Left ventricle myocardium superior (tissue), 1 donor: ENCODE measurements around the gene GNB1. TPM values are rescaled to one million over a fixed set of nuclear protein-coding genes. Genes with fewer than 3 reads are reported as not detected.

Source experiments
- ATAC-seq: fragments of 200-7000 bp; cut with Tn5 transposase; one replicate; pipeline ENCODE4 v1.9.1; 2020; ENCODE audit warnings: mild to moderate bottlenecking, moderate library complexity
- DNase-seq: peaks from one replicate; pipeline ENCODE4 v3.0.0-alpha.2; 2020
- intact Hi-C: fragments of 100-400 bp; cut with micrococcal nuclease; formaldehyde crosslinking; loops from one replicate; pipeline ENCODE4 v1.11.0; 2022
- total RNA-seq: library from RNA; stranded (reverse); fragmentation: NEBNext Ultra II Directional; extraction: Animal tissue kit (Norgen Biotek cat#: 25700); gene quantifications from one replicate; pipeline ENCODE4 v1.2.1, GENCODE V29; 2021
- donor health status: DM: no; HTN: yes; CAD: no; lungs with severe emphysema.

GNB1 gene
- total RNA-seq, 1 donor from 2014 or later: 172 TPM

DNA sequence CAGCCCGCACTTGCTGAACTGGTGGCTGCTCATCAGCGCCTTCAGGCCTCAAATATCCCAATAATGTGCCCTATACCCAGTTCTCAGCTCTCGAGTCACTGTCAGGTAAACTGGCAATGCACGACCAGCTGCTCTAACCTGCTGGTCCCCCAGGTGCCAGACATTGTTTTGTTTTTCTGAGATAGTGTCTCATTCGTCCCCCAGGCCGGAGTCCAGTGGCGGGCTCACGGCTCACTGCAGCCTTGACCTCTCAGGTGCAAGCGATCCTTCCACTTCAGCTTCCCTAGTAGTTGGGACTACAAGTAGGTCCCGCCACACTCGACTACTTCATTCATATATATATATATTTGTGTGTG lies 111.6 kb downstream of the GNB1 start:
- DNase-seq (no peak), ATAC-seq (no peak)
- intact Hi-C loops: loop anchor here (10.0 kb wide), 1 partner anchor 116 kb away; the partner anchor contains the start of gene GNB1

GRCh38 chr1:1778663-1779319 lies 112.1 kb downstream of the GNB1 start:
- intact Hi-C loops: loop anchor here (10.0 kb wide), 1 partner anchor 116 kb away; the partner anchor contains the start of gene GNB1
- ATAC-seq (peak; percentile 37), DNase-seq (peak; percentile 86)

DNA sequence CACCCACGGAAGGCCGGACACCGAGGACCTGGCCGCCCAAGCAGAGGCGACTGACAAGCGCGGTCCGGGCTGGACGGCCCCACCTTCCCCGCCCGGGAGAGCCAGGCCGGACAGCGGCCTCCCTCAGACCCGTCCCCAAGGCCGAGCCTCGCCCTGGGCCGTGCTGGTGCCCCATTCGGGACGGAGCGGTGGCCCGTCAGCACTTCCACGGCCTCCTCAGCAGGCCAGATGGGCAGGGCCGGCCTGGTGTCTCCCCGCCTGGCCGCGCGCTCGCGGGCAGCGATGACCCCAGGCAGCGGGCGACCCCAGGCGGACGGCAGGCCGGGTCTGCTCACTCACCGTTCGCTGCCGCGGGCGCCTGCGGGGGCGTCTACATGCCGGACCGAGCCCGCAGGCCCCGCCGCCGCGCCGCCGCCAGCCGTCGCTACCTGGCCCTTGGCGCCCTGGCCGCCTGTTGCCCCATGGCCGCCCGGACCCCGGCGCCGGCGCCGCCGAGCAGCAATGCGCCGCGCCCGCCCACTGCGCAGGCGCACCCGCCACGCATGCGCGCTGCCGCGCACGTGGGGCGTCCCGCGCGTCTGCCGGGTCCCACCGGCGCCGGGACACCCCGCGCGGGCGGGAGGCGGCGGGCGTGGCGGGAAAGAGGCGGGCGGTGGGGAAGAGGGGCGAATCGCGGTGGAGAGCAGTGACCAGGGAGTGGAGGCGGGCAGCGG lies 112.8 kb downstream of the GNB1 start, which contains the start of gene NADK:
TSS of gene NADK (minus strand) at position 521 of the 713 bp plus-strand sequence. CDS start 13,064 bp downstream, outside the sequence.
- intact Hi-C loops: loop anchor here (10.0 kb wide), 1 partner anchor 117 kb away; the partner anchor contains the start of gene GNB1
- peak; percentile 87 for DNase-seq
- peak; percentile 68 for ATAC-seq

GRCh38 chr1:1777583-1777899 lies 113.3 kb downstream of the GNB1 start:
- peak; percentile 63 for DNase-seq
- intact Hi-C loops: loop anchor here (10.0 kb wide), 1 partner anchor 117 kb away; the partner anchor contains the start of gene GNB1

GRCh38 chr1:1776672-1777582 lies 114.0 kb downstream of the GNB1 start:
- intact Hi-C loops: loop anchor here (10.0 kb wide), 1 partner anchor 118 kb away; the partner anchor contains the start of gene GNB1
- no peak for ATAC-seq
- DNase-seq: no peak

More at GRCh38 chr1:1777583-1777899, 113.3 kb downstream of the GNB1 start:
- ATAC-seq: peak; percentile 56

- ATAC-seq (no peak), DNase-seq (no peak)
- intact Hi-C loops: loop anchor here (10.0 kb wide), 1 partner anchor 119 kb away; the partner anchor contains the start of gene GNB1
These were observed 115.3 kb downstream of the GNB1 start for GRCh38 chr1:1775327-1776226.

DNA sequence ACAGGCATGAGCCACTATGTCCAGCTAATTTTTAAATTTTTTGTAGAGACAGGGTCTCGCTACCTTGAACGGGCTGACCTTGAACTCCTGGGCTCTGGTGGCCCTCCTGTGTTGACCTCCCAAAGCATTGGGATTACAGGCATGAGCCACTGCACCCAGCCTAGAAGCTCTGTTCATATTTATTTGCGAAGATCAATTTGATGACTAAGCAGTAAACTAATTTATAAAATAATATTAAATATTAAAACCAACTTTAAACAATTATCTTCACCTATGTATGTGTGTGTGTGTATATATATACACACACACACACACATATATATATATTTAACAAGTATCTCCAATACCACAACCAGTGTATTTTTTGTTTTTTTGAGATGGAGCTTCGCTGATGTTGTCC lies 117.0 kb downstream of the GNB1 start:
- intact Hi-C loops: loop anchor here (10.0 kb wide), 1 partner anchor 121 kb away; the partner anchor contains the start of gene GNB1
- DNase-seq (no peak), ATAC-seq (no peak)

- intact Hi-C loops: loop anchor here (10.0 kb wide), 1 partner anchor 124 kb away; the partner anchor contains the start of gene GNB1
- no peak for ATAC-seq
- DNase-seq: no peak
These were observed 119.8 kb downstream of the GNB1 start for GRCh38 chr1:1771096-1771495.

DNA sequence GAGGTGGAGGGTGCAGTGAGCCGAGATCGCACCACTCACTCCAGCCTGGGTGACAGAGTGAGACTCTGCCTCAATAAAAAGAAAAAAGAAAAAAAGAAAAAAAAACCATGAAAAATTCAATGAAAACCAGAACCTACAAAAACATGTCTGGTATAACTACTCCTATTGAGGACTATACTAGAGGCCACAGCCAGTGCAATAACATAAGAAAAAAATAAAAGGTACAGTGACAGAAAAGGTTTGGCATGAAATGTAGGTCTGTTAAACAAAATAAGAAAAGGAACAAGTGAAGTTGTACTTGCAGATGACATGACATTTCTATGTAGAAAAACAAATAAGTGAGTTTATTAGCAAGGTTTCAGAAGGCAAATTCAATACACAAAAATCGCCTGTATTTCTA lies 120.8 kb downstream of the GNB1 start:
- intact Hi-C loops: loop anchor here (10.0 kb wide), 1 partner anchor 125 kb away; the partner anchor contains the start of gene GNB1
- ATAC-seq (no peak), DNase-seq (no peak)

DNA sequence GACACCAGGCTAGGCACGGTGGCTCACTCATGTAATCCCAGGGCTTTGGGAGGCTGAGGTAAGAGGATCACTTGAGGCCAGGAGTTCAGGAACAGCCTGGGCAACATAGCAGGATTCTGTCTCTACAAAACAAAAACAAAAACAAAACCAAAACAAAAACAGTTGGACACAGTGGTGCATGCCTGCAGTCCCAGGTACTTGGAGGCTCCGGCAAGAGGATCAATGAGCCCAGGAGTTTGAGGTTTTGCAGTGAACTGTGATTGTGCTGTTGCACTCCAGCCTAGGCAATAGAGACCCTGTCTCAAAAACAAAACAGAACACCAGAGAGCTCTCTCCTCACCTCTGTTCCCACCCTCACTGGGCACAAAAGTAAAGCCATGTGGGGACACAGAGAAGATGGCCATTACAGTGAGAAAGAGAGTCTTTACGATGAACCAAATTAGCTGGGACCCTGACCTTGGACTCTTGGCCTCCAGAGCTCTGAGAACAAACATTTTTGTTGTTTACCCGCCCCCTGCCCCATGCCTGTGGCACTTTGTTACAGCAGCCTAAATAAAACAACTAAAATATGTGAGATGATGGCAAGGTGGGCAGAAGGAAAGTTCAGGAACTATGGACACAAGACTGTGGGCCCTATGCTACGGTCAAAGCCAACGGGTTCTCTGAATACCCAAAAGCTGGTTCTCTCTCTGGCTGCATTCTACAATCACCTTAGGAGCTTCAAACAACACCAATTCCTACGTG lies 122.5 kb downstream of the GNB1 start:
- ATAC-seq: no peak
- no peak for DNase-seq
- intact Hi-C loops: no loop called here

GRCh38 chr1:1764876-1765470 lies 125.9 kb downstream of the GNB1 start:
- ATAC-seq (no peak), DNase-seq (no peak)
- intact Hi-C loops: no loop called here

GRCh38 chr1:1763657-1764621 lies 126.9 kb downstream of the GNB1 start:
- intact Hi-C loops: no loop called here
- peak; percentile 74 for DNase-seq
- ATAC-seq: peak; percentile 56

GRCh38 chr1:1761504-1762376 lies 129.1 kb downstream of the GNB1 start:
- DNase-seq (no peak), ATAC-seq (no peak)
- intact Hi-C loops: no loop called here

GRCh38 chr1:1760715-1761114 lies 130.2 kb downstream of the GNB1 start:
- intact Hi-C loops: no loop called here
- ATAC-seq (no peak), DNase-seq (no peak)

DNA sequence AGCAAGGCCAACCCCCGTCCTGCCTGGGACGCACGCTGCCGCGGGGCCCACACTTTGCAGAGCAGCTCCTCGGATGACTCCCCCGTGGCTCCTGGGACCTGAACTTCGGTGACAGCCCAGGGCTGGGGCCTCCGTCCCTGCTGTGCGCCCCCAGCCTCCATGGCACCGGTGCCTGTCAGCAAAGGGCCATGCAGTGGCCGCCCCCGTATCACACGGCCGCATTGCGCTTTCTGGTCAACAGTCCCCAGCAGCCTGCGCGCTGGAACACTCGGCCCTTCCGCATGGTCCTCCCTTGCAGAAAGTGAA lies 130.6 kb downstream of the GNB1 start:
- intact Hi-C loops: no loop called here
- no peak for ATAC-seq
- DNase-seq: no peak
